Panc1 (cell line): ENCODE results near the gene DIAPH2. TPM values are rescaled to one million over a fixed set of nuclear protein-coding genes. Genes with fewer than 3 reads are reported as not detected.

Source experiments
- ATAC-seq: fragments of 200-7000 bp; cut with Tn5 transposase; 2 replicates; pipeline ENCODE4 v1.9.1; 2020; ENCODE audit warnings: mild to moderate bottlenecking, moderate library complexity
- BruUV-seq: library from RNA; stranded (reverse); fragments of 400-500 nt; replicated peaks from 2 replicates; lab custom pipeline; 2021; lab: Mats Ljungman, UMichigan
- CTCF ChIA-PET: fragments of 300-600 bp; sonication (Branson Sonifier 250); formaldehyde crosslinking; loops from one replicate; lab custom pipeline; 2022; ENCODE audit warnings: antibody characterized with exemption; lab: Charles Lee
- POLR2A ChIA-PET: fragments of 300-600 bp; sonication (Branson Sonifier 250); formaldehyde crosslinking; loops from one replicate; lab custom pipeline; 2022; ENCODE audit warnings: antibody characterized with exemption; lab: Charles Lee
- DNase-seq: peaks from one replicate; pipeline ENCODE4 v3.0.0-alpha.2; 2010; ENCODE audit warnings: low read depth, low spot score
- H3K27ac ChIP-seq: 2 replicates; pipeline ENCODE4 v1.5.1; 2011; ENCODE audit warnings: mild to moderate bottlenecking, low read length, inconsistent platforms
- H3K27me3 ChIP-seq: fragments of 200-500 bp; sonication (Bioruptor generic); 2 replicates; pipeline ENCODE4 v1.6.0; 2014; ENCODE audit warnings: low read length, inconsistent platforms; ENCODE audit not compliant: control insufficient read depth, insufficient read depth
- H3K36me3 ChIP-seq: fragments of 200-500 bp; sonication (Bioruptor generic); 2 replicates; pipeline ENCODE4 v1.5.1; 2014; ENCODE audit warnings: inconsistent platforms, mild to moderate bottlenecking, low read length, moderate library complexity; ENCODE audit not compliant: control insufficient read depth, insufficient read depth
- H3K4me1 ChIP-seq: 2 replicates; pipeline ENCODE4 v1.5.1; 2011; ENCODE audit warnings: inconsistent platforms, mild to moderate bottlenecking, low read length, moderate library complexity; ENCODE audit not compliant: control insufficient read depth, insufficient read depth
- H3K4me3 ChIP-seq, 2 experiments: 2 replicates each; pipeline ENCODE4 v1.5.1; 2011 to 2012; ENCODE audit warnings: low read depth in 2 of 2, low read length in 2 of 2, mild to moderate bottlenecking in 2 of 2, inconsistent platforms in 1 of 2, moderate library complexity in 1 of 2
- H3K9me3 ChIP-seq: fragments of 200-500 bp; sonication (Bioruptor generic); 2 replicates; pipeline ENCODE4 v1.5.1; 2014; ENCODE audit warnings: low read depth, mild to moderate bottlenecking, inconsistent platforms, low read length, moderate library complexity; ENCODE audit not compliant: control insufficient read depth, insufficient read depth
- CTCF ChIP-seq: fragments of 450-650 bp; IDR thresholded peaks from 2 replicates; pipeline ENCODE4 v1.5.1; 2017; ENCODE audit warnings: mild to moderate bottlenecking
- POLR2AphosphoS5 ChIP-seq: IDR thresholded peaks from 2 replicates; pipeline ENCODE4 v1.6.1; 2012; ENCODE audit warnings: mild to moderate bottlenecking, low read depth, low read length, moderate library complexity
- REST ChIP-seq, 2 experiments: IDR thresholded peaks; 2 replicates each; pipeline ENCODE4 v1.6.1; 2011 to 2012; ENCODE audit warnings: low read depth in 2 of 2, control low read depth in 1 of 2, low read length in 1 of 2, mild to moderate bottlenecking in 1 of 2, moderate library complexity in 1 of 2; ENCODE audit not compliant: insufficient read depth in 1 of 2
- SIN3A ChIP-seq: IDR thresholded peaks from 2 replicates; pipeline ENCODE4 v1.6.1; 2012; ENCODE audit warnings: low read depth, mild to moderate bottlenecking, low read length, moderate library complexity, borderline replicate concordance; ENCODE audit not compliant: insufficient read depth
- TCF7L2 ChIP-seq: IDR thresholded peaks from 2 replicates; pipeline ENCODE4 v1.6.1; 2011; ENCODE audit warnings: mild to moderate bottlenecking, low read depth, low read length, inconsistent platforms
- in situ Hi-C: cut with HindIII; loops from 2 replicates; pipeline ENCODE4 v1.10.0; 2016; ENCODE audit warnings: low sequenced_read_pairs, low pct_unique_long_range_greater_than_20kb
- intact Hi-C: fragments of 100-400 bp; cut with micrococcal nuclease; formaldehyde crosslinking; loops from one replicate; pipeline ENCODE4 v1.10.0; 2022; ENCODE audit not compliant: unreplicated experiment
- total RNA-seq: library from RNA; stranded (reverse); gene quantifications from one replicate; pipeline ENCODE4 v1.2.1, GENCODE V29; 2021; ENCODE audit not compliant: unreplicated experiment

DIAPH2 gene
- total RNA-seq, 1 experiment from 2014 or later = 17.0 TPM

GRCh38 chrX:97636473-97637140, 952.0 kb downstream of the DIAPH2 start:
- no peaks in the 10 kb centered on the region for H3K4me1 ChIP-seq
- H3K36me3 ChIP-seq = no peaks in the 10 kb centered on the region
- no peak for TF ChIP-seq REST (IDR thresholded peaks at IDR 0.05; ENCODE audit: insufficient read depth in 1 of 2, low read depth in 2 of 2, low read length in 1 of 2)
- TF ChIP-seq CTCF = no peak
- TF ChIP-seq TCF7L2 = no peak
- no peak for TF ChIP-seq POLR2AphosphoS5
- TF ChIP-seq SIN3A = no peak
- CTCF ChIA-PET = no interaction called here
- intact Hi-C loops = no loop called here
- no peak overlapping the region for H3K27ac ChIP-seq
- BruUV-seq = no TSS peak
- no peak for ATAC-seq
- in situ Hi-C loops = no loop called here
- POLR2A ChIA-PET = no interaction called here
- no peak for DNase-seq
- no peak overlapping the region for H3K4me3 ChIP-seq
- no peaks in the 10 kb centered on the region for H3K27me3 ChIP-seq
- no peaks in the 10 kb centered on the region for H3K9me3 ChIP-seq

GRCh38 chrX:97637289-97637688, 952.6 kb downstream of the DIAPH2 start:
- DNase-seq (no peak), ATAC-seq (no peak)
- Histone ChIP-seq H3K4me3 (no peak overlapping the region), H3K27ac (no peak overlapping the region), H3K9me3 (no peaks in the 10 kb centered on the region), H3K36me3 (no peaks in the 10 kb centered on the region), H3K4me1 (no peaks in the 10 kb centered on the region), H3K27me3 (no peaks in the 10 kb centered on the region)
- in situ Hi-C loops = no loop called here
- POLR2A ChIA-PET = no interaction called here
- TF ChIP-seq REST (IDR thresholded peaks at IDR 0.05; ENCODE audit: insufficient read depth in 1 of 2, low read depth in 2 of 2, low read length in 1 of 2) = no peak
- no peak for TF ChIP-seq TCF7L2
- TF ChIP-seq CTCF = no peak
- CTCF ChIA-PET = no interaction called here
- BruUV-seq = no TSS peak
- intact Hi-C loops = no loop called here
